DND-41 (cell line): ENCODE data around the gene PLEKHS1.

ENCODE experiments used
- ATAC-seq: fragments of 200-7000 bp; cut with Tn5 transposase; 3 replicates; pipeline ENCODE4 v1.9.1; 2021; ENCODE audit warnings: low read depth; ENCODE audit not compliant: insufficient read depth
- DNase-seq: peaks from one replicate; pipeline ENCODE4 v3.0.0-alpha.2; 2020
- H2AFZ ChIP-seq: 2 replicates; pipeline ENCODE4 v1.6.0; 2012; ENCODE audit warnings: low read depth, low read length
- H3K27ac ChIP-seq: 2 replicates; pipeline ENCODE4 v1.5.1; 2012; ENCODE audit warnings: low read length, inconsistent platforms
- H3K27me3 ChIP-seq: fragments of 200-600 bp; sonication (generic); 2 replicates; pipeline ENCODE4 v1.6.0; 2012; ENCODE audit warnings: low read length, mild to moderate bottlenecking, inconsistent platforms; ENCODE audit not compliant: insufficient read depth, poor library complexity
- H3K36me3 ChIP-seq: 2 replicates; pipeline ENCODE4 v1.5.1; 2012; ENCODE audit warnings: low read length, inconsistent platforms; ENCODE audit not compliant: insufficient read depth
- H3K4me1 ChIP-seq: 2 replicates; pipeline ENCODE4 v1.5.1; 2012; ENCODE audit warnings: mild to moderate bottlenecking, low read length; ENCODE audit not compliant: insufficient read depth
- H3K4me2 ChIP-seq: 2 replicates; pipeline ENCODE4 v1.6.0; 2012; ENCODE audit warnings: mild to moderate bottlenecking, moderate library complexity, low read length, inconsistent platforms; ENCODE audit not compliant: insufficient read depth
- H3K4me3 ChIP-seq, 2 experiments: fragments of 200-600 bp in 1 of 2; shearing (Covaris generic) in 1 of 2; 2 replicates each; pipeline ENCODE4 v1.5.1; 2012 to 2016; ENCODE audit warnings: inconsistent platforms in 2 of 2, low read length in 2 of 2, mild to moderate bottlenecking in 2 of 2, low read depth in 1 of 2, moderate library complexity in 1 of 2
- H3K79me2 ChIP-seq: 2 replicates; pipeline ENCODE4 v1.6.0; 2012; ENCODE audit warnings: low read length, inconsistent platforms; ENCODE audit not compliant: insufficient read depth
- H3K9ac ChIP-seq: 2 replicates; pipeline ENCODE4 v1.6.0; 2012; ENCODE audit warnings: low read depth, mild to moderate bottlenecking, inconsistent platforms, low read length, moderate library complexity
- H3K9me3 ChIP-seq: 2 replicates; pipeline ENCODE4 v1.5.1; 2012; ENCODE audit warnings: low read length, moderate library complexity, mild to moderate bottlenecking, inconsistent platforms; ENCODE audit not compliant: insufficient read depth, severe bottlenecking
- H4K20me1 ChIP-seq: 2 replicates; pipeline ENCODE4 v1.6.0; 2012; ENCODE audit warnings: low read length; ENCODE audit not compliant: insufficient read depth
- CTCF ChIP-seq: IDR thresholded peaks from 2 replicates; pipeline ENCODE4 v1.5.1; 2012; ENCODE audit warnings: borderline replicate concordance, low read length, moderate library complexity, mild to moderate bottlenecking; ENCODE audit not compliant: poor library complexity, severe bottlenecking; ENCODE audit errors: extremely low read depth
- EZH2 ChIP-seq: IDR thresholded peaks from 3 replicates; pipeline ENCODE4 v1.6.1; 2012; ENCODE audit warnings: borderline replicate concordance, low read depth, mild to moderate bottlenecking, moderate library complexity, low read length, inconsistent platforms; ENCODE audit not compliant: severe bottlenecking

The PLEKHS1 gene

DNA sequence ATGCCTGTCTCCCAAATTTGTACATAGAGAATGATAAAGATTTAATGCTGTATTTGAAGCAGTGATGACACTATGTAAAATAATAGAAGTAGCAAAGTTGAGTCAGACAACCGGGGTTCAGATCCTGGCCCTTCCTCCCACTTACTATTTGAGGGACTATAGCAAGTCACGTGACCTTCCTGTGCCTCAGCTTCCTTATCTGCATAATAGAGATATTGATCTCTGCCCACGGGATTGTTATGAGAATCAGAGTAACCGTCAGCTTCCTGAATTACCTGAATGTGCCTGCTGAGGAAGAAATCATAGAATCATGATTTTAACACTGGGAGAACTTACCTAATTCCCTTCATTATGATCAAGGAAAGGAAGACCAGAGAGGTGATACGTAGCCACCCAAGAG lies 44.9 kb upstream of the PLEKHS1 start:
- no peak overlapping the region for H2AFZ ChIP-seq
- peaks cover 13% of the 10 kb centered on the region for H3K79me2 ChIP-seq
- no peak overlapping the region for H3K27ac ChIP-seq
- no peaks in the 10 kb centered on the region for H3K4me1 ChIP-seq
- H4K20me1 ChIP-seq = peaks cover 25% of the 10 kb centered on the region
- no peaks in the 10 kb centered on the region for H3K9me3 ChIP-seq
- no peak overlapping the region for H3K4me3 ChIP-seq
- TF ChIP-seq CTCF (no peak), EZH2 (no peak)
- DNase-seq (no peak), ATAC-seq (no peak)
- peaks cover 25% of the 10 kb centered on the region for H3K36me3 ChIP-seq
- H3K9ac ChIP-seq = no peak overlapping the region
- no peak overlapping the region for H3K4me2 ChIP-seq
- H3K27me3 ChIP-seq = no peaks in the 10 kb centered on the region

DNA sequence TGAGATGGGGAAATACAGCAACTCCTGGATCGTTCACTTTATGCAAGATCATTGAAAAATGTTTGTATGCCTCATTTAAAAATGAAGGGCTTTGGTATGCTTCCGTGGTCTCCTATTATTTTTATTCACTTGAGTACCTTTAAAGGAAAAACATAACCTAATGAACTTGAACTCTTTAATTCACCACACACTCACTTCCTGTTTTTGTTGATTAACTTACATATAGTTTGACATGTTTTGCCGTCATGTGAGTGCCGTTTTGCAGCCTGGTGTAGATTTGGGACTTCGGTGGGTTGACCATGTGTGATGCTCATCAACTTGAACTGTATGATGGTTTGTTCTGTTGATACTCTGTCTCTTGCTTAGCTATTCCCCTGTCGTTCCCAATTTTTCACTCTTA lies 42.8 kb upstream of the PLEKHS1 start:
- peaks cover 35% of the 10 kb centered on the region for H4K20me1 ChIP-seq
- TF ChIP-seq EZH2 (no peak), CTCF (no peak)
- H3K4me3 ChIP-seq = no peak overlapping the region
- no peaks in the 10 kb centered on the region for H3K9me3 ChIP-seq
- H2AFZ ChIP-seq = no peak overlapping the region
- no peak overlapping the region for H3K27ac ChIP-seq
- DNase-seq = no peak
- H3K4me1 ChIP-seq = no peaks in the 10 kb centered on the region
- peaks cover 20% of the 10 kb centered on the region for H3K79me2 ChIP-seq
- H3K27me3 ChIP-seq = no peaks in the 10 kb centered on the region
- H3K4me2 ChIP-seq = no peak overlapping the region
- H3K36me3 ChIP-seq = peaks cover 23% of the 10 kb centered on the region
- no peak for ATAC-seq
- no peak overlapping the region for H3K9ac ChIP-seq

DNA sequence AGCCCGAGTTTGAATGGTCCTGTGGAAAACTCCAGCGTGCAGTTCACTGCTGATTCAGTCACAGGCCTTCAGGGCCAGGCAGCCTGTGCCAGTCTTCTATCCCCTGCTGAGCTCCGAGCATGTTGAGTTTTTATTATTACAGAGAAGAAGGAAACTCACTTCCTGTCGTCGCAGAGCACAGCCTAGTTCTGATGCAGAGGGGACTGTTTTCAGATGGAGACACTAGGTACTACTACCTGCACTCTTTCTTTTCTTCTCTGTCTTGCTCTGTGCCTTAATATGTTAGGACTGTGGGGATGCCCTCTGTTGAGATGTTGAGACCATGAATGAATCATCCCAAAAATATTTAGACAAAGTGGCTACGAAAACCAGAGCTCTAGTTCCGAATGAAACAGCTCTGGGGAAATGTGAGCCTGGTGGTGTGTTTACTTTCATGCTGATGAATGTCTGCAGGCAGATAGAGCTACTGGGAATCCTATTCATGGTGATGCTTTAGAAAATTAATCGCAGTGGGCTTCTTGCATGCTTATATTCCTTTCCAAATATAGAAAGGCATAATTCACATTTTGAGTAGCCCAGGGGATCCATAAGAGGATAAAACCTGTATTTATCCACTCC lies 42.2 kb upstream of the PLEKHS1 start:
- no peak overlapping the region for H3K27ac ChIP-seq
- no peak for DNase-seq
- no peaks in the 10 kb centered on the region for H3K27me3 ChIP-seq
- H3K9ac ChIP-seq = no peak overlapping the region
- peaks cover 37% of the 10 kb centered on the region for H4K20me1 ChIP-seq
- no peaks in the 10 kb centered on the region for H3K4me1 ChIP-seq
- H3K4me3 ChIP-seq = no peak overlapping the region
- no peak for ATAC-seq
- TF ChIP-seq EZH2 = no peak
- TF ChIP-seq CTCF = no peak
- H3K9me3 ChIP-seq = no peaks in the 10 kb centered on the region
- no peak overlapping the region for H3K4me2 ChIP-seq
- peaks cover 26% of the 10 kb centered on the region for H3K79me2 ChIP-seq
- H2AFZ ChIP-seq = no peak overlapping the region
- peaks cover 26% of the 10 kb centered on the region for H3K36me3 ChIP-seq
